ENCODE data around the gene CD44.

DNA sequence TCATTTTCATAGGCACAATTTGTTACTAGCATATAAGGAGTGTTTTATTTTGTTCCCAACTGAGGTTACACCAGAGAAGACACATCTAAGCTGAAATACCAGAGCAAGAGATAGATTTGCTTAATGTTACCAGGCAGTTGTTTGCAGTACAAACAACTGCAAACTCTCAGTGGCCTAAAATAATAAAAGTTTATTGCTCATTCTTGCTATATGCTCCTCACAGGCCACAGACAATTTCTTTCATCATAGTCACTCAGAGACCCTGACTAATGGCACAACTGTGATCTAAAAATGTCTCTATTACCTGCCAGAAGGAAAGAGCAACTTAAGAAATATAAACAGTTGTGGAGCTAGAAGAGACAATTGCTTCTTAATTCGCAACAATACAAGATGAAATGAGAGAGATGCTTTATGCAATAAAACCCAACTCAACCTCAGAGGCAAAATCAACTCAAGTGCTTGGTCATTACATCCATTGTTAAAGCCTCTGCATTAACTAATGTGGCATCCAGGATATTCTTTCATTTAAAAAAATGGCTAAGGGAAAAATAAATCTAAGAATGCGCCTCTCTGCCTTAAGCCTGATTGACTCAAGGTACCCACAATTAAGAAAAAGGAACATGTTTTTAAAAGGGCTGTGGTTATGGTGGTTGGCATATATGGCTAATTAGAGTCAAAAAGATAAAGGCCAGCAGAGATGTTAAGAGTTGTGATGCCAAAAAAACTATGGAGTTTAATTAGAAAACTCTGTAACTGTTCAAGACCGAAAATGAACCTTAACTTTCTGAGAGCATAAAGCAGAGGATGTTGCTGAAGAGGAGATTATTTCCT, 103.7 kb downstream of the CD44 start:
- TF ChIP-seq EZH2 (IDR thresholded peaks at IDR 0.05; ENCODE audit: borderline replicate concordance, low read length): no peak
- TF ChIP-seq CTCF (IDR thresholded peaks at IDR 0.05; ENCODE audit: low read length): no peak
